Fibroblast of pulmonary artery (primary cell): ENCODE results near the gene NFIA.

Experiments used
- DNase-seq: peaks from one replicate; pipeline ENCODE4 v3.0.0-alpha.2; 2010; ENCODE audit warnings: low read depth
- H3K4me3 ChIP-seq: replicated peaks from 2 replicates; pipeline ENCODE4 v1.5.1; 2011; ENCODE audit warnings: low read depth, mild to moderate bottlenecking, control low read depth, low read length, moderate library complexity
- TF ChIP-seq, protein P1 (sequence below): IDR thresholded peaks from 2 replicates; pipeline ENCODE4 v1.5.1; 2011; ENCODE audit warnings: mild to moderate bottlenecking, control low read depth, low read length, inconsistent platforms; ENCODE audit errors: missing control alignments

NFIA gene

GRCh38 chr1:61082311-61083012 lies at the start of gene NFIA:
NFIA (plus strand) TSS chr1:61082561.
- TF ChIP-seq, protein P1, sequence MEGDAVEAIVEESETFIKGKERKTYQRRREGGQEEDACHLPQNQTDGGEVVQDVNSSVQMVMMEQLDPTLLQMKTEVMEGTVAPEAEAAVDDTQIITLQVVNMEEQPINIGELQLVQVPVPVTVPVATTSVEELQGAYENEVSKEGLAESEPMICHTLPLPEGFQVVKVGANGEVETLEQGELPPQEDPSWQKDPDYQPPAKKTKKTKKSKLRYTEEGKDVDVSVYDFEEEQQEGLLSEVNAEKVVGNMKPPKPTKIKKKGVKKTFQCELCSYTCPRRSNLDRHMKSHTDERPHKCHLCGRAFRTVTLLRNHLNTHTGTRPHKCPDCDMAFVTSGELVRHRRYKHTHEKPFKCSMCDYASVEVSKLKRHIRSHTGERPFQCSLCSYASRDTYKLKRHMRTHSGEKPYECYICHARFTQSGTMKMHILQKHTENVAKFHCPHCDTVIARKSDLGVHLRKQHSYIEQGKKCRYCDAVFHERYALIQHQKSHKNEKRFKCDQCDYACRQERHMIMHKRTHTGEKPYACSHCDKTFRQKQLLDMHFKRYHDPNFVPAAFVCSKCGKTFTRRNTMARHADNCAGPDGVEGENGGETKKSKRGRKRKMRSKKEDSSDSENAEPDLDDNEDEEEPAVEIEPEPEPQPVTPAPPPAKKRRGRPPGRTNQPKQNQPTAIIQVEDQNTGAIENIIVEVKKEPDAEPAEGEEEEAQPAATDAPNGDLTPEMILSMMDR, result no peak
- H3K4me3 ChIP-seq, result peak within 1 kb of the TSS; percentile 78
- peak; percentile 85 for DNase-seq

- TF ChIP-seq, protein P1, result no peak
- DNase-seq, result no peak
- no peak overlapping the region for H3K4me3 ChIP-seq
Observed at GRCh38 chr1:61035880-61036279, 46.5 kb upstream of the NFIA start.

DNA sequence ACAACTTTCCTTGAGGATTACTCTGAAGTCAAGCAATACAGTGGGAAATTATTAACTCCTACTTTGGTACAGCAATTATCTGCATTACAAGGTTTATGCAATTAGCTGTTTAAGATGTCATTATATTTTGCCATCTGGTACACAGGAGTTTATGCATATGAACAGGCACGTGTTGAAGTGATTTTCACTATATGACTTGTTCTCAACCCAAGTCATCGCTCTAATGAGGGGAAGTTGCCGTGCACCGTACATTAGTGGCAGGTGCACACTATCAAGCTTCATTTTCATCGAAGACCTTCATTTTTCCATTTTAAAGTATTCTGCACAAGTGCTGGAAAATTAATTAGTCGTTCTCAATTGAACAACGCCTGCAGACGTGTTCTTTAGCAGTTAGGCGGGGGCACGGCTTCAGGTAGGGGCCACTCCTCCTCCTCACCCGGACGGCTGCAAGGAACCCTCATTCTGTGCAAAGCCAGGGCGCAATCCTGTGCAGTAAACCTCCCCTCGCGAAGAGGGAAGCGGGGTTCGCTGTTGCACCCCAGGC lies 39.8 kb upstream of the NFIA start:
- TF ChIP-seq, protein P1, result no peak

GRCh38 chr1:61043010-61043820 lies 39.1 kb upstream of the NFIA start:
- H3K4me3 ChIP-seq, result peak overlapping the region; percentile 51
- peak; percentile 81 for DNase-seq

More for the DNA sequence above, 39.8 kb upstream of the NFIA start:
- peak overlapping the region; percentile 51 for H3K4me3 ChIP-seq
- DNase-seq, result no peak

DNA sequence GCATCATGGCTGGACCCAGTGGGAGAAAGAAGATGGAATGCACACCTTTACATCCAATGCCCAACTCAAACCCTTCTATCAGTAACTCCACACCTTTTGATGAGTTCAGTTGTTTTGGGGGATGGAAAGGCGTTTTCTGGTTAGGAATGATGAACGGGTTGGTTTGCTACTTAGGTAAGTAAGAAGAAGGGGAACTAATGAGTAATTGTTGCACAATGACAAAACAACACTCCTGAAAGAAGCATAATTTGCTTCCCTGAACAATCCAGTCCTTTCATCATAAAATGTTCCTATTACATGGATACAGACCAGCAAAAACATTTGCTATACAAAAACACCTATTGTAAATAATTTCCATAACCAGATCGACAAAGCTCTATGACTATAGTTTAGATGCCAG lies 35.9 kb upstream of the NFIA start:
- TF ChIP-seq, protein P1, result no peak
- no peak for DNase-seq
- H3K4me3 ChIP-seq, result no peak overlapping the region

More at GRCh38 chr1:61043010-61043820, 39.1 kb upstream of the NFIA start:
- TF ChIP-seq, protein P1, result peak; percentile 76

DNA sequence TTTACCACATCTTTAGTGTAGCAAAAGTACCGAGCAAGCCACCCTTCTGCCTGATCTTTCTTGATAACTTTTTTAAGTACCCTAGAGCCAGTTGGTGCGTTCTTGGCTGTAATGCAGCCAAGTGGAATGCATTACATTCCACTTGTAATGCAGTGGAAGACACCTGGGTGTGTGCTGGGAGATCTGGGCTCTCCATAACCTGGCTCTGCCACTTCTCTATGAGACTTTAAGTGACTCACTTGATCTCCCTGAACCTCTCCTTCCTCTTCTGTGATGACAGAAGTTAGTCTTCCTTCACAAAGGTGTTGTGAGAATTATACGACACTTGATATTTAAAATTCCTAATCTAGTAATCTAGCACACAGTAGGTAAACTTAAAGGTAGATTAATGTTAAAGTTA lies 35.3 kb upstream of the NFIA start:
- TF ChIP-seq, protein P1, result no peak
- H3K4me3 ChIP-seq, result no peak overlapping the region
- no peak for DNase-seq
